ENCODE results near the gene SLCO3A1. TPM values are rescaled to one million over a fixed set of nuclear protein-coding genes. Genes with fewer than 3 reads are reported as not detected.
A peak's percentile ranks its signal among the peaks of the same experiment; 100 is the strongest.

SLCO3A1 gene
- total and polyA plus RNA-seq, 10 donors: 7.5 to 79.5 (median 40.7) TPM

- no peak for DNase-seq
- peaks cover 0 to 54% (median 21%) of the 10 kb centered on the region in 6 donors for H3K4me1 ChIP-seq
- TF ChIP-seq POLR2AphosphoS5 (IDR thresholded peaks at IDR 0.05) (no peak), POLR2A (IDR thresholded peaks at IDR 0.05) (no peak)
- TF ChIP-seq, protein P1, sequence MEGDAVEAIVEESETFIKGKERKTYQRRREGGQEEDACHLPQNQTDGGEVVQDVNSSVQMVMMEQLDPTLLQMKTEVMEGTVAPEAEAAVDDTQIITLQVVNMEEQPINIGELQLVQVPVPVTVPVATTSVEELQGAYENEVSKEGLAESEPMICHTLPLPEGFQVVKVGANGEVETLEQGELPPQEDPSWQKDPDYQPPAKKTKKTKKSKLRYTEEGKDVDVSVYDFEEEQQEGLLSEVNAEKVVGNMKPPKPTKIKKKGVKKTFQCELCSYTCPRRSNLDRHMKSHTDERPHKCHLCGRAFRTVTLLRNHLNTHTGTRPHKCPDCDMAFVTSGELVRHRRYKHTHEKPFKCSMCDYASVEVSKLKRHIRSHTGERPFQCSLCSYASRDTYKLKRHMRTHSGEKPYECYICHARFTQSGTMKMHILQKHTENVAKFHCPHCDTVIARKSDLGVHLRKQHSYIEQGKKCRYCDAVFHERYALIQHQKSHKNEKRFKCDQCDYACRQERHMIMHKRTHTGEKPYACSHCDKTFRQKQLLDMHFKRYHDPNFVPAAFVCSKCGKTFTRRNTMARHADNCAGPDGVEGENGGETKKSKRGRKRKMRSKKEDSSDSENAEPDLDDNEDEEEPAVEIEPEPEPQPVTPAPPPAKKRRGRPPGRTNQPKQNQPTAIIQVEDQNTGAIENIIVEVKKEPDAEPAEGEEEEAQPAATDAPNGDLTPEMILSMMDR (IDR thresholded peaks at IDR 0.05 in 8 of 11, conservative IDR thresholded peaks at IDR 0.05 in 3 of 11): no peak
- intact Hi-C loops (cut with DNase I; ENCODE audit: low total_unique reads): no loop called here
- no peaks in the 10 kb centered on the region for H3K27me3 ChIP-seq (replicated peaks in 1 of 7)
- H3K27ac ChIP-seq: peak overlapping the region in 3 of 8 donors; percentile 24 to 58 (median 42)
- H3K9me3 ChIP-seq: no peaks in the 10 kb centered on the region
- H3K36me3 ChIP-seq: no peaks in the 10 kb centered on the region
- no peak overlapping the region for H3K4me3 ChIP-seq
- WGBS, 5 donors: 88 to 94% (median 94%) methylated on average over 11 to 13 of the region's 13 CpGs
These were observed 165.2 kb downstream of the SLCO3A1 start for GRCh38 chr15:92018535-92019239.

GRCh38 chr15:92019706-92020105 lies 166.2 kb downstream of the SLCO3A1 start:
- TF ChIP-seq POLR2A (IDR thresholded peaks at IDR 0.05): no peak
- TF ChIP-seq, protein P1 (IDR thresholded peaks at IDR 0.05 in 8 of 11, conservative IDR thresholded peaks at IDR 0.05 in 3 of 11): no peak
- no peak for TF ChIP-seq POLR2AphosphoS5 (IDR thresholded peaks at IDR 0.05)
- Histone ChIP-seq H3K4me3 (no peak overlapping the region), H3K36me3 (no peaks in the 10 kb centered on the region), H3K27ac (peak overlapping the region in 6 of 8 donors; percentile 15 to 58 (median 33)), H3K4me1 (peaks cover 0 to 52% (median 19%) of the 10 kb centered on the region in 6 donors), H3K9me3 (no peaks in the 10 kb centered on the region), H3K27me3 (replicated peaks in 1 of 7) (no peaks in the 10 kb centered on the region)
- intact Hi-C loops (cut with DNase I; ENCODE audit: low total_unique reads): no loop called here
- WGBS, 5 donors: 58 to 91% (median 83%) methylated on average over 7 of the region's 7 CpGs
- no peak for DNase-seq

DNA sequence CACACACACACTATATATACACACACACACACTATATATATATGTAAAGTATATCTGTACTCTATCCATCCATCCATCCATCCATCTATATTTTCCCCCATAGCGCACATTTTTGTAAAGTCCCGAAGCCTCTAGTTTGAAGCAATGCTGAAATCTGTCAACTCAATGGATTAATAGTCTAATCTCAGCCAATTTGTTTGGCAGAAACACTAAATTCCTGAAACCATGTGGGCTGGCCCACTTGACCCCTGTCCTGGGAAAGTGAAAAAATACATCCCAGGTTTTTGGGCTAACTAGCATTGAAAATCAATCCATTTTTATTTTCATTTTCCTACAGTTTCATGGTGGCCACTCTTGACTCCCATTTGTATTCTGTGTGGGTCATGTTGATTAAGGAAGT lies 166.7 kb downstream of the SLCO3A1 start:
- DNase-seq: no peak
- no peaks in the 10 kb centered on the region for H3K36me3 ChIP-seq
- WGBS, 5 donors: 77 to 97% (median 89%) methylated on average over 2 of the region's 2 CpGs
- peaks cover 0 to 52% (median 18%) of the 10 kb centered on the region in 6 donors for H3K4me1 ChIP-seq
- no peaks in the 10 kb centered on the region for H3K27me3 ChIP-seq (replicated peaks in 1 of 7)
- intact Hi-C loops (cut with DNase I; ENCODE audit: low total_unique reads): no loop called here
- H3K4me3 ChIP-seq: no peak overlapping the region
- no peaks in the 10 kb centered on the region for H3K9me3 ChIP-seq
- TF ChIP-seq POLR2AphosphoS5 (IDR thresholded peaks at IDR 0.05) (no peak), POLR2A (IDR thresholded peaks at IDR 0.05) (no peak)
- TF ChIP-seq, protein P1 (IDR thresholded peaks at IDR 0.05 in 8 of 11, conservative IDR thresholded peaks at IDR 0.05 in 3 of 11): no peak
- peak overlapping the region in 5 of 8 donors; percentile 53 to 72 (median 66) for H3K27ac ChIP-seq

GRCh38 chr15:92020804-92021203 lies 167.3 kb downstream of the SLCO3A1 start:
- WGBS, 5 donors: 85 to 91% (median 88%) methylated on average over 3 of the region's 3 CpGs
- Histone ChIP-seq H3K36me3 (no peaks in the 10 kb centered on the region), H3K4me1 (peaks cover 0 to 52% (median 18%) of the 10 kb centered on the region in 6 donors), H3K27me3 (replicated peaks in 1 of 7) (no peaks in the 10 kb centered on the region), H3K27ac (peak overlapping the region in 5 of 8 donors; percentile 53 to 72 (median 66)), H3K9me3 (no peaks in the 10 kb centered on the region), H3K4me3 (no peak overlapping the region)
- TF ChIP-seq, protein P1 (IDR thresholded peaks at IDR 0.05 in 8 of 11, conservative IDR thresholded peaks at IDR 0.05 in 3 of 11): no peak
- TF ChIP-seq POLR2A (IDR thresholded peaks at IDR 0.05): no peak
- no peak for TF ChIP-seq POLR2AphosphoS5 (IDR thresholded peaks at IDR 0.05)
- intact Hi-C loops (cut with DNase I; ENCODE audit: low total_unique reads): no loop called here
- no peak for DNase-seq
